ENCODE measurements around the gene SLC9A8. TPM values are rescaled to one million over a fixed set of nuclear protein-coding genes. Genes with fewer than 3 reads are reported as not detected.

The SLC9A8 gene
- total RNA-seq, 1 donor from 2014 or later: 5.2 TPM

DNA sequence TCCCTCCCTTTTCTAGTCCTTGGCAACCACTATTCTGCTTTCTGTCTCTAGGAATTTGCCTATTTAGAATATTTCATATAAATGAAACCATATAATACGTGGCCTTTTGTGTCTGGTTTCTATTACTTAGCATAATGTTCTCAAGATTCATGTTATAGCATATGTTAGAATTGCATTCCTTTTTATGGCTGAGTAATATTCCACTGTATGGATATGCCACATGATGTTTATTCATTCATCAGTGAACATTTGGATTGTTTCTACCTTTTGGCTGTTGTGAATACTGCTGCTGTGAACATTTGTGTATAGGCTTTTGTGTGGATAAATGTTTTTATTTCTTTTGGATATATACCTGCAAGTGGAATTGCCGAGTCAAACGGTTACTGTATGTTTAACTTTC, 7.1 kb downstream of the SLC9A8 start:
- DNase-seq (ENCODE audit: low spot score): no peak
- no peak overlapping the region for H3K4me3 Mint-ChIP-seq (ENCODE audit: unreplicated experiment)
- H3K36me3 Mint-ChIP-seq (ENCODE audit: low read depth): peaks cover 26% of the 10 kb centered on the region
- H3K27me3 Mint-ChIP-seq (ENCODE audit: low read depth): no peaks in the 10 kb centered on the region
- no peak overlapping the region for H3K27ac Mint-ChIP-seq (ENCODE audit: unreplicated experiment)
- TF ChIP-seq, protein P1, sequence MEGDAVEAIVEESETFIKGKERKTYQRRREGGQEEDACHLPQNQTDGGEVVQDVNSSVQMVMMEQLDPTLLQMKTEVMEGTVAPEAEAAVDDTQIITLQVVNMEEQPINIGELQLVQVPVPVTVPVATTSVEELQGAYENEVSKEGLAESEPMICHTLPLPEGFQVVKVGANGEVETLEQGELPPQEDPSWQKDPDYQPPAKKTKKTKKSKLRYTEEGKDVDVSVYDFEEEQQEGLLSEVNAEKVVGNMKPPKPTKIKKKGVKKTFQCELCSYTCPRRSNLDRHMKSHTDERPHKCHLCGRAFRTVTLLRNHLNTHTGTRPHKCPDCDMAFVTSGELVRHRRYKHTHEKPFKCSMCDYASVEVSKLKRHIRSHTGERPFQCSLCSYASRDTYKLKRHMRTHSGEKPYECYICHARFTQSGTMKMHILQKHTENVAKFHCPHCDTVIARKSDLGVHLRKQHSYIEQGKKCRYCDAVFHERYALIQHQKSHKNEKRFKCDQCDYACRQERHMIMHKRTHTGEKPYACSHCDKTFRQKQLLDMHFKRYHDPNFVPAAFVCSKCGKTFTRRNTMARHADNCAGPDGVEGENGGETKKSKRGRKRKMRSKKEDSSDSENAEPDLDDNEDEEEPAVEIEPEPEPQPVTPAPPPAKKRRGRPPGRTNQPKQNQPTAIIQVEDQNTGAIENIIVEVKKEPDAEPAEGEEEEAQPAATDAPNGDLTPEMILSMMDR (IDR thresholded peaks at IDR 0.05): no peak
- H3K9me3 Mint-ChIP-seq (ENCODE audit: low read depth): peaks cover 3% of the 10 kb centered on the region
- H3K4me1 Mint-ChIP-seq (ENCODE audit: low read depth): peaks cover 30% of the 10 kb centered on the region

DNA sequence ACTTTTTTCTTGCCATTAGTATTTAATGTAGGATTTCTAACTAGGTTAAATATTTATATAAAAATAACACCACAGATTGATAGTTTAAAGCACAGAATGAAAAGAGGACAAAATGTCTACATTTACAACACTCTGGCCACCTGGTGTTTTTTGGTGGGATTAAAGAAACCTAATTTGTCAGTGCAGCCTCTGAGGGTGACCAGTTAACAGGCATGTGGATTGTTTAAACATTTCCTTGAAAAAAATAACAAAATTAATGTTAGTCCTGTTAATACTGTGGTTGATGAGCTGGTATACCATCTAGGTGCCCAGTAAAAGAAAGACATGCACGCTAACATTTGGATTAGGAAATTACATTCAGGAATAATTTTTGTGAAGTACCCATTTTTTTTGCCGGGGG, 8.8 kb downstream of the SLC9A8 start:
- Mint-ChIP-seq H3K36me3 (ENCODE audit: low read depth) (peaks cover 20% of the 10 kb centered on the region), H3K9me3 (ENCODE audit: low read depth) (peaks cover 3% of the 10 kb centered on the region), H3K4me3 (ENCODE audit: unreplicated experiment) (no peak overlapping the region), H3K27me3 (ENCODE audit: low read depth) (no peaks in the 10 kb centered on the region), H3K27ac (ENCODE audit: unreplicated experiment) (peak overlapping the region; percentile 84), H3K4me1 (ENCODE audit: low read depth) (peaks cover 43% of the 10 kb centered on the region)
- TF ChIP-seq, protein P1 (IDR thresholded peaks at IDR 0.05): no peak
- DNase-seq (ENCODE audit: low spot score): no peak

DNA sequence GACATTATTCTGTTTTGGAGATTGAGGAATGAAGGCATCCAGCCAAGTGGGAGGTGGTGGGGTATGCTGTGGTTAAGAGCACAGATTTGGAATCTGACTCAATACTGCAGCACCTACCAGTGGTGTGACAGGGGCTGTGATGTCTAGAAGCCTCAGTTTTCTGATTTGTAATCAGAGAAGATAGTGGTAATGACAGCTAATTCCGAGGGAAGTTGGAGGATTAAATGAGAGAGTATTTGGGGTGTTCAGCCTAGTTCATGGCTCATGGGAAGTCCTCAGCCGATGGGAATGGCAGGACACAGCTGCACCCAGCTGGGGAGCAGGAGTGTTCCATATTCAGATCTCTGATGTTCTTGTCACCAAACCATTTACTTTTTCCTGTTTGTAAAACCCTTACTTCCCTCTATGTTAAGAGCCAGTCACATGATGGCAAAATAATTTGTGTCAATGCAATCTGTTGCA, 9.3 kb downstream of the SLC9A8 start:
- TF ChIP-seq, protein P1 (IDR thresholded peaks at IDR 0.05): peak; percentile 72
- no peaks in the 10 kb centered on the region for H3K27me3 Mint-ChIP-seq (ENCODE audit: low read depth)
- peaks cover 3% of the 10 kb centered on the region for H3K9me3 Mint-ChIP-seq (ENCODE audit: low read depth)
- H3K4me3 Mint-ChIP-seq (ENCODE audit: unreplicated experiment): no peak overlapping the region
- peaks cover 18% of the 10 kb centered on the region for H3K36me3 Mint-ChIP-seq (ENCODE audit: low read depth)
- no peak for DNase-seq (ENCODE audit: low spot score)
- peak overlapping the region; percentile 84 for H3K27ac Mint-ChIP-seq (ENCODE audit: unreplicated experiment)
- H3K4me1 Mint-ChIP-seq (ENCODE audit: low read depth): peaks cover 47% of the 10 kb centered on the region

DNA sequence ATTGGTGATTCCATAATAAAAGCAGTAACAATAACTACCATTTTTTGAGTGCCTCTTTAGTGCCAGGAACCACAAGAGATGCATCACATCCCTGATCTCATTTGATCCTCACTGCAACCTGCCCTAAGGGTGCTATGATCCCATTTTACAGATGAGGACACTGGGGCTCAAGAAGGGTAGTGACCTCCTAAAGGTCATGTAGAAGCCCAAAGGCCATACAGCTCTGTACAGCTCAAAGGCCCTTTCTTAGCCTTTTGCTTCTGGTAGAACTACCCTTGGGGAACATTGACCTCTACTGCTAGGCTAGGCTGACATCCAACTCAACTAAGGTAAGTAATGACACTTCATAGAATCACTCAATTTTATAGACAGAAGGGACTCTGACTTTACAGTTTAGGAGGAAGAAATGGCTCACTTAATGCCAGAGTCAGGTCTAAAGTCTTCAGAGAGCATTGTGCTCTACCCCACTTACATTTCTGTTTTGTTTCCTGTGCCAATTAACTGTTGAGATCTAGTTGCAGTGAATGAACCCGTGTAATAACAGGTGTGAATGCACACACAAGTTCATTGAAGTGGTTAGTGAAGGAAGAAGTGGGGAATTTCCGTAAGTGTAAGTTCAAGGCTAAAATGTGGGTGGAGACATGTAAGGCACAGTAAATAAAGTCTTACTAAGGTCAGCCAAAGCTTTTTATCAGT, 10.7 kb downstream of the SLC9A8 start:
- DNase-seq (ENCODE audit: low spot score): no peak
- TF ChIP-seq, protein P1 (IDR thresholded peaks at IDR 0.05): no peak
- no peaks in the 10 kb centered on the region for H3K27me3 Mint-ChIP-seq (ENCODE audit: low read depth)
- no peak overlapping the region for H3K4me3 Mint-ChIP-seq (ENCODE audit: unreplicated experiment)
- H3K27ac Mint-ChIP-seq (ENCODE audit: unreplicated experiment): no peak overlapping the region
- peaks cover 47% of the 10 kb centered on the region for H3K4me1 Mint-ChIP-seq (ENCODE audit: low read depth)
- peaks cover 3% of the 10 kb centered on the region for H3K9me3 Mint-ChIP-seq (ENCODE audit: low read depth)
- H3K36me3 Mint-ChIP-seq (ENCODE audit: low read depth): peaks cover 18% of the 10 kb centered on the region

DNA sequence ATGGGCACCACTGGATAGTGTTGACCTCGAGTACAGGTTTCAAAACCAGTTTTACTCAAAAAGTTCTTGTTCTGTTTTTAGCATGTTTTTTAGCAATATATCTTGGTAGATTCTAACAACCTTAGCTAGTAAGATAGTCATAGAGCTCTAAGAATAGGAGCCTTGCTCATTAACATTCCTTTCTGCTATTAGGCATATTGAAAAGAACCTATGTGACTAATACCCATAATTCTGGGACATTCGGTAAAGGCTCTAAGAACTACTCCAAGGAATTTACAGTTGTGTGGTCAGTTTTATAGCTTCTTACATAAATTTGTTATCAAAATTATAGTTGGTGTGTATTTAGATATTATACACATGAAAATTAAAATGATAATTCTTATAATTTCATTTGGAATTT, 11.6 kb downstream of the SLC9A8 start:
- peaks cover 3% of the 10 kb centered on the region for H3K9me3 Mint-ChIP-seq (ENCODE audit: low read depth)
- no peak overlapping the region for H3K27ac Mint-ChIP-seq (ENCODE audit: unreplicated experiment)
- TF ChIP-seq, protein P1 (IDR thresholded peaks at IDR 0.05): no peak
- no peak for DNase-seq (ENCODE audit: low spot score)
- no peak overlapping the region for H3K4me3 Mint-ChIP-seq (ENCODE audit: unreplicated experiment)
- H3K27me3 Mint-ChIP-seq (ENCODE audit: low read depth): no peaks in the 10 kb centered on the region
- peaks cover 18% of the 10 kb centered on the region for H3K36me3 Mint-ChIP-seq (ENCODE audit: low read depth)
- H3K4me1 Mint-ChIP-seq (ENCODE audit: low read depth): peaks cover 47% of the 10 kb centered on the region
